Activated CD4-positive, alpha-beta T cell treated with anti-CD3 and anti-CD28 coated beads for 36 hours (primary cell): ENCODE results near the gene PSAPL1. TPM values are rescaled to one million over a fixed set of nuclear protein-coding genes. Genes with fewer than 3 reads are reported as not detected.

Source experiments
- ATAC-seq: fragments of 200-7000 bp; cut with Tn5 transposase; one replicate; pipeline ENCODE4 v1.10.0; 2021; ENCODE audit warnings: mild to moderate bottlenecking, moderate library complexity
- CTCF ChIA-PET: fragments of 350-600 bp; sonication (Branson Sonifier 250); formaldehyde crosslinking; loops from one replicate; lab custom pipeline; 2021; ENCODE audit warnings: antibody characterized with exemption; lab: Charles Lee
- POLR2A ChIA-PET: fragments of 350-600 bp; sonication (Branson Sonifier 250); formaldehyde crosslinking; loops from one replicate; lab custom pipeline; 2021; ENCODE audit warnings: antibody characterized with exemption, inconsistent platforms; lab: Charles Lee
- DNase-seq: peaks from one replicate; pipeline ENCODE4 v3.0.0-alpha.2; 2020
- H3K27ac Mint-ChIP-seq: one replicate; pipeline ENCODE4 v1.8.0; 2021; ENCODE audit warnings: mixed read lengths
- H3K27me3 Mint-ChIP-seq: one replicate; pipeline ENCODE4 v1.8.0; 2021; ENCODE audit warnings: mixed read lengths
- H3K36me3 Mint-ChIP-seq: one replicate; pipeline ENCODE4 v1.8.0; 2021; ENCODE audit warnings: low read depth, mixed read lengths
- H3K4me1 Mint-ChIP-seq: one replicate; pipeline ENCODE4 v1.8.0; 2021; ENCODE audit warnings: mixed read lengths
- H3K4me3 Mint-ChIP-seq: one replicate; pipeline ENCODE4 v1.8.0; 2021; ENCODE audit warnings: mild to moderate bottlenecking, moderate library complexity, mixed read lengths
- H3K9me3 Mint-ChIP-seq: one replicate; pipeline ENCODE4 v1.8.0; 2021; ENCODE audit warnings: low read depth, mixed read lengths
- intact Hi-C, 2 experiments: fragments of 100-400 bp; cut with DNase I in 1 of 2; cut with micrococcal nuclease in 1 of 2; formaldehyde crosslinking; loops; one replicate each; pipeline versions ENCODE4 v1.14.2 to v1.15.1; 2022 to 2024; cut with DNase I, micrococcal nuclease
- total RNA-seq, 2 experiments: library from RNA; stranded (reverse); gene quantifications; one replicate each; pipeline ENCODE4 v1.2.3, GENCODE V29; 2021

PSAPL1 gene
- total RNA-seq, 2 experiments from 2014 or later = not detected

DNA sequence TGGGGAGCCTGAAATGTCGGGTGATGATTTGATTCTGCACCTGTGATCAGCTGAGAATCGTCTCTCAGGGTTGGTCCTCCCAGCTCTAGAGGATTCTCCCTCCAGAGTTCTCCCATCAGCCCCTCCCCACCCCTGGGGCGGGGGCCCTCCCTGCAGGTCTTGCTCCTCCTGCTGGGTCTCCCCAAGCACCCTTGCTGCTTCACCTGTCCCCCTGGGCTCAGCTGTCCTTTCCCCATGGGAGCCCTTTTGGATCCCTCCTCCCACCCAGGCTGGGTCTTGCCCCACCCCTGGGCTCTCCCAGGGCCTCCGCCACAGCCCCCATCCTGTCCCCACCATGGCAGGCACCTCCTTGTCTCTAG lies 22.2 kb downstream of the PSAPL1 start:
- no peaks in the 10 kb centered on the region for H3K36me3 Mint-ChIP-seq
- intact Hi-C loops = no loop called here
- ATAC-seq (no peak), DNase-seq (peak; percentile 0)
- peaks cover 16% of the 10 kb centered on the region for H3K9me3 Mint-ChIP-seq
- H3K4me1 Mint-ChIP-seq = no peaks in the 10 kb centered on the region
- CTCF ChIA-PET = no interaction called here
- no peak overlapping the region for H3K4me3 Mint-ChIP-seq
- peaks cover 18% of the 10 kb centered on the region for H3K27me3 Mint-ChIP-seq
- no peak overlapping the region for H3K27ac Mint-ChIP-seq
- POLR2A ChIA-PET = no interaction called here

DNA sequence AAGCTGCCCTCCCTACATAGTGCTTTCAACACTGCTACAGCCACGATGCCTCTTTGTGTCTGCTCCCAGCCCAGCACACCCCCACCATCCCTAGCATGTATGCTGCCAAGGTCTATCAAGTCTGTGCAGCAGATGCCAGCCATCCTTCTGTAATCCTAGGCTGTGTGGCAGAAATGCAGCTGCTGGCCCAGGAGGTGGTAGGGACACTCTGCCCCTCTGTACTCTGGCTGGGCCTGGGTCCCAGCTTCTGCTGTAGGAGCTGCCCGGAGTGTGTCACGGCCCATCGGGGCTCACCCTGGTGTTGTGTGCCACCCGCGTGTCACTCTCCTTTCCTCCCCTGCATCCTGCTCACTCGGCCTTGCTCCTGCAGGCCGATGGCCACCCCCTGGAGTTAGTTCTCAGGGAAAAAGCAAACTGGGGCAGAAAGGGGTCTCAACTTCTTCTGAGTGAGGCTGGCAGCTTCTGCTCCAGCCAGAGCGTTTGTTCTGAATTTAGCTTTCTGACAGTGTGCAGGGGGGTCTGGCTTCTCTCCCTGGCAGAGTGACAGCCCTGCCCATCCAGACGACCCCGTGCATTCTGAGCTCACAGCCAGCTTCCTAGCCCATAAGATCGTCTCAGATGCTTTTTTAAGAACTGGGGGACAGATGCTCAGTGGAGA lies 22.7 kb downstream of the PSAPL1 start:
- ChIA-PET POLR2A (no interaction called here), CTCF (no interaction called here)
- peaks cover 18% of the 10 kb centered on the region for H3K27me3 Mint-ChIP-seq
- peak; percentile 1 for DNase-seq
- H3K36me3 Mint-ChIP-seq = no peaks in the 10 kb centered on the region
- no peak for ATAC-seq
- no peak overlapping the region for H3K4me3 Mint-ChIP-seq
- no peak overlapping the region for H3K27ac Mint-ChIP-seq
- intact Hi-C loops = no loop called here
- H3K9me3 Mint-ChIP-seq = peaks cover 16% of the 10 kb centered on the region
- no peaks in the 10 kb centered on the region for H3K4me1 Mint-ChIP-seq

DNA sequence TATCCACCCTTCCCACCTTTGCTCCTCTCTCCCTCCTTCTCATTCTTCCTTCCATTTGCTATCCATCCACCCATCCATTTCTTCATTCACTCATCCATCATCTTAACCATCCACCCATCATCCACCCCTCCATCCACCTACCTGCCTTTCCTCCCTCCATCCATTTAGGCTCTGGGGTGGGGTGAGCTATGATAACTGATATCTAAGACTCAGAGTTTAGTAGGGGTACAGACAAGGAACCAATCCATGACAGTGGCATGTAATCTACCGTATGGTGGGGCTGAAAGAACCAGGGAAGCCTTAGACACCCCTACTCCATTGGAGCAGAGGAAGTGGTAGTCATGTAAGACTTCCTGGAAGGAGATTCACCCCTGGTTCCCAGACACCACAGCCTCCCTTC lies 23.2 kb downstream of the PSAPL1 start:
- Mint-ChIP-seq H3K36me3 (no peaks in the 10 kb centered on the region), H3K27ac (no peak overlapping the region), H3K4me1 (no peaks in the 10 kb centered on the region), H3K9me3 (peaks cover 16% of the 10 kb centered on the region), H3K27me3 (peaks cover 18% of the 10 kb centered on the region), H3K4me3 (no peak overlapping the region)
- DNase-seq (no peak), ATAC-seq (no peak)
- ChIA-PET CTCF (no interaction called here), POLR2A (no interaction called here)
- intact Hi-C loops = no loop called here

DNA sequence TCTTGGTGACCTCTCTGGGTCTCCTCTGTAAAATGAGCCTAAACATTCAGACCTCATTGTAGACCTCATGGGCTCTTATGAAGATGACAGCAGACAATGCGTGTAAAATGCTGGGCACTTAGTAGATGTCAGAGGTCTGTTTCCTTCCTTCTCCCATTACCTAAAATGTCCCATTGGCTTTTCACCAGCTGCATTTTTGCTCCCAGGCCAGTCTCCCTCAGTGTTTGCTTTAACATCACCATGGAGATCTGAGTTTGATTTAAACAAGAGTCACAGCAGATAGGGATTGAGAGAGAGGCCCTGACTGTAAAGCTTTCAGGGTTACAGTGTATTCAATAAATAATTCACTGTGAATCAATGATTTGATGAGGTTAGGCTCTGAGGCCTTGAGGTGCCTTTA lies 24.3 kb downstream of the PSAPL1 start:
- POLR2A ChIA-PET = no interaction called here

DNA sequence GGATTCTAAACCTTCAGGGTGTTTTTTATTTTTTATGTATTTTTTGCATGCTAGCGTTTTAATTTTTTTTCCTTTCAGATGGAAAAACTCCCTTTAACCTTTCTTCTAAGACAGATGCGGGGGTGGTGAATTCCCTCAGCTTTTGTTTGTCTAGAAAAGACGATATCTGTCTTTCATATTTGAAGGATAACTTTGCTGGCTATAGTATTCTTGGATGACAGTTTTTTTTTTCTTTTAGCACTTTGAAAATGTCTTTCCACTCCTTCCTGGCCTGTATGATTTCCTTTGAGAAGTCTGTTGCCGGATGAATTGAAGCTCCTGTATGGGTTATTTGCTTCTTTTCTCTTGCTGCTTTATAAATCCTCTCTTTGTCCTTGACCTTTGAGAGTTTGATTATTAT lies 26.6 kb downstream of the PSAPL1 start:
- POLR2A ChIA-PET = no interaction called here
- no peak for ATAC-seq
- CTCF ChIA-PET = no interaction called here
- Mint-ChIP-seq H3K27ac (no peak overlapping the region), H3K4me3 (no peak overlapping the region), H3K4me1 (no peaks in the 10 kb centered on the region), H3K27me3 (peaks cover 5% of the 10 kb centered on the region), H3K9me3 (peaks cover 19% of the 10 kb centered on the region), H3K36me3 (no peaks in the 10 kb centered on the region)
- DNase-seq = no peak
- intact Hi-C loops = no loop called here

More for the DNA sequence above, 24.3 kb downstream of the PSAPL1 start:
- intact Hi-C loops = no loop called here
- no peak overlapping the region for H3K4me3 Mint-ChIP-seq
- no peak for ATAC-seq
- peaks cover 12% of the 10 kb centered on the region for H3K27me3 Mint-ChIP-seq
- no peaks in the 10 kb centered on the region for H3K4me1 Mint-ChIP-seq
- peaks cover 16% of the 10 kb centered on the region for H3K9me3 Mint-ChIP-seq
- CTCF ChIA-PET = no interaction called here
- no peak overlapping the region for H3K27ac Mint-ChIP-seq
- no peaks in the 10 kb centered on the region for H3K36me3 Mint-ChIP-seq
- DNase-seq = no peak

DNA sequence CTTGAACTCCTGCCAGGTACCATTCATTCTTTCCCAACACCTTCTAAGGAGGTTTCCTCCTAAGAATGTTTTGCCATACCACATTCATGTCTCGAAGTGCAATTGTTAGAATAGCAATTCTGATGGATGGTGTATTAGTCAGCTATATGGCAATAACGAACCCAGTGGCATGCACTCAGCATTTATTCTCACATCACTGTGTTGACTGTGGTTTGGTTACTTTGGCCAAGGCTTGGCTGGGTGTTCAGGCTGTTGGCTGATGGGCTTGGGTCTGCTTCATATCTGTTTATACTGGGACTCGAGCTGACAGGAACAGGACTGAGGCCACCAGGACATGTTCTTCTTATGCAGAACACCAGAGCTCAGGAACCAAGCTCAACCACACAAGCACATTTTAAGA lies 31.7 kb downstream of the PSAPL1 start:
- H3K4me1 Mint-ChIP-seq = no peaks in the 10 kb centered on the region
- CTCF ChIA-PET = interaction anchor here (0.7 kb wide), 1 partner anchor 198 kb away, joined by 3 read pairs; no protein-coding TSS in a partner anchor
- no peaks in the 10 kb centered on the region for H3K36me3 Mint-ChIP-seq
- H3K9me3 Mint-ChIP-seq = peaks cover 5% of the 10 kb centered on the region
- ATAC-seq (no peak), DNase-seq (no peak)
- no peak overlapping the region for H3K27ac Mint-ChIP-seq
- POLR2A ChIA-PET = no interaction called here
- H3K4me3 Mint-ChIP-seq = no peak overlapping the region
- peaks cover 13% of the 10 kb centered on the region for H3K27me3 Mint-ChIP-seq
- intact Hi-C loops = no loop called here

DNA sequence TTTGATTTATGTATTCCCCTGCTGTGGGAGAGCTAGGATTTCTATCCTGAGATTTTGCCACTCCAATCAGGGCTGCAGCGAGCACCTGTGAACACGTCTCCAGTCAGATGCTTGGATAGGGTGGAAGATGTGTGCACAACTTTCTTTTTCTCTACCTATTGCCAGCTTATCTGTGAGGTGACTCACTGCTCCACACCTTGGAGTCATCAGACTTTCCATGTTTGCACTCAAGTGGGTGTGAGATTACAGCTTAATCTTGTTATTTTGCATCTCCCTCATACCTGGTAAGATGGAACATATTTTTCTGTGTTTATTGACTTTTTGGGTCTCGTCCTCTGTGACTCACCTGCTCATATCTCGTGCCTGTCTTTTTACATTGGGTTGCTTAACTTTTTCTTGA lies 32.2 kb downstream of the PSAPL1 start:
- ChIA-PET CTCF (no interaction called here), POLR2A (no interaction called here)
- Mint-ChIP-seq H3K27ac (no peak overlapping the region), H3K36me3 (no peaks in the 10 kb centered on the region), H3K27me3 (peaks cover 13% of the 10 kb centered on the region), H3K4me3 (no peak overlapping the region), H3K9me3 (peaks cover 3% of the 10 kb centered on the region), H3K4me1 (no peaks in the 10 kb centered on the region)
- intact Hi-C loops = no loop called here
- ATAC-seq (no peak), DNase-seq (no peak)

DNA sequence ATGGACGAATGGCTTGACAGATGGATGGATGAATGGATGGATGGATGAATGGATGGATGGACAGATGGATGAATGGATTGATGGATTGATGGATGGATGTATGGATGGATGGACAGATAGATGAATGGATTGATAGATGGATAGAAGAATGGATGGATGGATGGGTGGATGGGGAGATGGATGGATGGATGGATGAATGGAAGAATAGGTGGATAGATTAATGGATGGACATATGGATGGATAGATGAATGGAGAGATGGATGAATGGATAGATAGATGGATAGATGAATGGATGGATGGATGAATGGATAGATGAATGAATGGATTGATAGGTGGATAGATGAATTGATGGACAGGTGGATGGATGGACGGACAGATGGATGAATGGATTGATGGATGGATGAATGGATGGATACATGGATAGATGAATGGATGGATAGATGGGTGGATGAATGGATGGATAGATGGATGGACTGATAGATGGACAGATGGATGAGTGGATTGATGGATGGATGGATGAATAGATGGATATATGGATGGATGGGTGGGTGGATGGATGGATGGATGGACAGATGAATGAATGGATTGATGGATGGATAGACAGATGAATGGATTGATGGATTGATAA lies 33.9 kb downstream of the PSAPL1 start:
- intact Hi-C loops = no loop called here
- Mint-ChIP-seq H3K27ac (no peak overlapping the region), H3K4me1 (no peaks in the 10 kb centered on the region), H3K36me3 (no peaks in the 10 kb centered on the region), H3K27me3 (peaks cover 18% of the 10 kb centered on the region), H3K4me3 (no peak overlapping the region), H3K9me3 (peaks cover 3% of the 10 kb centered on the region)
- DNase-seq (no peak), ATAC-seq (no peak)
- POLR2A ChIA-PET = no interaction called here
- CTCF ChIA-PET = no interaction called here

DNA sequence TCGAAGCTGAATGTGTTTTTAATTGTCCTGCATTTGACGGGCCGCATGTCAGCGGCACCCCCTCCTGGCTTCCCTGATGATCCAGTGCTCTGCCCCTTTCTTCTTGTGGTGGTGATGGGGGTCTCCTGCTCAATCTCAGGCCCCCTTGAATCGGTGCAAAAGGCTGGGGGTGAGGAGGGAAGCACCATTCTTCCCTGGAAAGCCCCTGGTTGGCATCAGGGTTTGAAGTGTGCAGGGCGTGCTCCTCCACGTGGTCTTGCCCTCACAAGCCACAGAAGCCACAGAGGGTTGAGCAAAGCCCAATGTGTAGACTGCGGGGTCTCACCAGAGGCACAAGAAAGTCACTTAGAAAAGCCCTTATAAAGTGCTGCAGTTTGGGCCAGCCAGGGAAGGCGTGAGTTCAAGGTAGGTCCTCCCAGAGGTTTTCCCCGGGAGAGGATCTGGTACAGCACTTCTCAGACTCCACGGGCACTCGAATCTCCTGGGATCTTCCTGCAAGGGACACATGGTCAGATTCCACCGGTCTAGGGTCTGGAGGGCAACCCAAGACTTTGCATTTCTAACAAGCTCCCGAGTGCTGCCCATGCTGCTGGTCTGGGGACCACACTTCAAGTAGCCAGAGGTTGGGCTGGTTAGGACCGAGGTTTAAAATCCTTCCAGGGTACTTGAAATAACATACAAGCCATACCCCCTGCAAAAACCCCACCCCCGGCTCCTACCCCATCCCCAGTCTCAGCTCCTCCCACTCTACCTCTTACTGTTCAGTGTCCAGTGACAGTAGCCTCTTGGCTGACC lies 35.1 kb downstream of the PSAPL1 start:
- peaks cover 18% of the 10 kb centered on the region for H3K27me3 Mint-ChIP-seq
- H3K4me3 Mint-ChIP-seq = no peak overlapping the region
- H3K27ac Mint-ChIP-seq = no peak overlapping the region
- H3K36me3 Mint-ChIP-seq = no peaks in the 10 kb centered on the region
- DNase-seq (no peak), ATAC-seq (no peak)
- intact Hi-C loops = no loop called here
- ChIA-PET CTCF (no interaction called here), POLR2A (no interaction called here)
- H3K4me1 Mint-ChIP-seq = no peaks in the 10 kb centered on the region
- peaks cover under 1% of the 10 kb centered on the region for H3K9me3 Mint-ChIP-seq

DNA sequence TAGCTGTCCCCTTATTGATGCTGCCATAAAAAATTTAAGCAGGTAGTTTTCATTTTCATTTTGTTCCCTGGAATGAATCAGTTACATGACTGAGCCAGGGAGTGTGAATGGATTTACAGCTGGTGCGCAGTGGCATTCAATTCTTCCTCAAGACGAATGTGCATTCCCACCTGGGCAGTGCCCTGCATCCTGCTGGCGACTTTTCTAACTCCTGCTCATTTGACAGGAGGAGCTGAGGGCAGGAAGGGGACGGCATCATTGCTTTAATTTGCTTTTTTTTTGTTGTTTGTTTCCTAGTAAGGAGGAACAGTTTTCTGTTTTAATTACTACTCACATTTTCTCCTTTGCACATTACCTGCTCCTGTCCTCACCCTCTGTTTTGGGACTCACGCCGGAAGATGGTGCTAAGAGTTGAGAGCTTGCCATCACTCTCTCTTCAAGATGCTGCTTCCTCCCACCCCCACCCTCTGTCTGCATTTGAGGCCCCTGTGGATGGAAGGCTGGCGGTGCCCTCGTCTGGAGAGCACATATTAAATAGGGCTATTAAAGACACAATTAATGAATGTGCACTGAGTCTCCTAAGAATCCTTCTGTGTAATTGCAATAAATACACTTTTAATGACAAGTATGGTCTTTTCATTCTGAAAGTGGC lies 35.8 kb downstream of the PSAPL1 start:
- DNase-seq = no peak
- Mint-ChIP-seq H3K4me1 (no peaks in the 10 kb centered on the region), H3K27me3 (peaks cover 18% of the 10 kb centered on the region), H3K27ac (no peak overlapping the region), H3K9me3 (no peaks in the 10 kb centered on the region), H3K4me3 (no peak overlapping the region), H3K36me3 (no peaks in the 10 kb centered on the region)
- CTCF ChIA-PET = no interaction called here
- POLR2A ChIA-PET = no interaction called here
- intact Hi-C loops = no loop called here
- no peak for ATAC-seq

DNA sequence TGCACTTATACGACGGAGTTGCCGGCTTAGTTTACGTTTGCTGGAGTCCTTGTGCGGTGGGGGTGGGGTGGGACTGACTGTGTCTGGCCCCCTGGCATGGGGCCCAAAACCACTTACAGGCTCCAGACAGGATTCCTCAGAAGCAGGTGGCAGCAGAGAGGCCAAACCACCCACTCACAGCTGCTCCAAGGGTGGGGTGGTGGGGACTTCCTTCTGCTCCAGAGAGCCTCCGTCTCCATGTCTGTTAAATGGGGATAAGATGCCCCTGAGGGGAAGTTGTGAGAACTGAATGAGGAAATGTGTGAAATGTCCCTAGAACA lies 36.7 kb downstream of the PSAPL1 start:
- ATAC-seq (no peak), DNase-seq (no peak)
- H3K9me3 Mint-ChIP-seq = no peaks in the 10 kb centered on the region
- no peak overlapping the region for H3K4me3 Mint-ChIP-seq
- intact Hi-C loops = no loop called here
- no peaks in the 10 kb centered on the region for H3K4me1 Mint-ChIP-seq
- ChIA-PET POLR2A (no interaction called here), CTCF (no interaction called here)
- no peak overlapping the region for H3K27ac Mint-ChIP-seq
- H3K27me3 Mint-ChIP-seq = peaks cover 22% of the 10 kb centered on the region
- no peaks in the 10 kb centered on the region for H3K36me3 Mint-ChIP-seq
